Measurements from ENCODE around the gene FGFRL1.
"Not testable (repeated sequence)": the region's sequence is repeated elsewhere in the genome, so short reads cannot be mapped to it uniquely, and the experiment has no call there.

FGFRL1 gene

GRCh38 chr4:1045595-1046201 lies 34.3 kb downstream of the FGFRL1 start:
- H3K36me3 ChIP-seq (ENCODE audit: insufficient read depth, low read length) = no peaks in the 10 kb centered on the region
- peak overlapping the region; percentile 16; the same call in 1 of the 2 replicates for H3K9ac ChIP-seq (ENCODE audit: low read depth, low read length)
- no peaks in the 10 kb centered on the region for H3K9me3 ChIP-seq (ENCODE audit: control insufficient read depth, insufficient read depth, low read length)
- H3K4me1 ChIP-seq (ENCODE audit: insufficient read depth, low read length) = peaks cover 34% of the 10 kb centered on the region

GRCh38 chr4:1046581-1047011 lies 35.2 kb downstream of the FGFRL1 start:
- not testable (repeated sequence) for H3K36me3 ChIP-seq (ENCODE audit: insufficient read depth, low read length); H3K9me3 ChIP-seq (ENCODE audit: control insufficient read depth, insufficient read depth, low read length)
- H3K9ac ChIP-seq (ENCODE audit: low read depth, low read length) = peak overlapping the region; percentile 11; the same call in 1 of the 2 replicates
- peaks cover 28% of the 10 kb centered on the region for H3K4me1 ChIP-seq (ENCODE audit: insufficient read depth, low read length)

GRCh38 chr4:1047106-1047975 lies 35.9 kb downstream of the FGFRL1 start:
- Histone ChIP-seq H3K9ac (ENCODE audit: low read depth, low read length) (no peak overlapping the region; the same call in 1 of the 2 replicates), H3K36me3 (ENCODE audit: insufficient read depth, low read length) (no peaks in the 10 kb centered on the region), H3K4me1 (ENCODE audit: insufficient read depth, low read length) (peaks cover 22% of the 10 kb centered on the region), H3K9me3 (ENCODE audit: control insufficient read depth, insufficient read depth, low read length) (no peaks in the 10 kb centered on the region)

- Histone ChIP-seq H3K9ac (ENCODE audit: low read depth, low read length) (no peak overlapping the region), H3K9me3 (ENCODE audit: control insufficient read depth, insufficient read depth, low read length) (no peaks in the 10 kb centered on the region), H3K36me3 (ENCODE audit: insufficient read depth, low read length) (no peaks in the 10 kb centered on the region), H3K4me1 (ENCODE audit: insufficient read depth, low read length) (peaks cover 21% of the 10 kb centered on the region)
Measured at GRCh38 chr4:1047976-1048772, 36.7 kb downstream of the FGFRL1 start.

- H3K9ac ChIP-seq (ENCODE audit: low read depth, low read length) = no peak overlapping the region
- no peaks in the 10 kb centered on the region for H3K36me3 ChIP-seq (ENCODE audit: insufficient read depth, low read length)
- no peaks in the 10 kb centered on the region for H3K9me3 ChIP-seq (ENCODE audit: control insufficient read depth, insufficient read depth, low read length)
- H3K4me1 ChIP-seq (ENCODE audit: insufficient read depth, low read length) = peaks cover 16% of the 10 kb centered on the region
Measured at GRCh38 chr4:1048773-1049590, 37.6 kb downstream of the FGFRL1 start.

- Histone ChIP-seq H3K9me3 (ENCODE audit: control insufficient read depth, insufficient read depth, low read length) (no peaks in the 10 kb centered on the region), H3K4me1 (ENCODE audit: insufficient read depth, low read length) (peaks cover 10% of the 10 kb centered on the region), H3K36me3 (ENCODE audit: insufficient read depth, low read length) (no peaks in the 10 kb centered on the region), H3K9ac (ENCODE audit: low read depth, low read length) (no peak overlapping the region)
Measured at GRCh38 chr4:1049591-1049905, 38.1 kb downstream of the FGFRL1 start.

- Histone ChIP-seq H3K4me1 (ENCODE audit: insufficient read depth, low read length) (peaks cover under 1% of the 10 kb centered on the region; the same call in 1 of the 2 replicates), H3K9me3 (ENCODE audit: control insufficient read depth, insufficient read depth, low read length) (no peaks in the 10 kb centered on the region), H3K36me3 (ENCODE audit: insufficient read depth, low read length) (no peaks in the 10 kb centered on the region), H3K9ac (ENCODE audit: low read depth, low read length) (peak overlapping the region; percentile 25)
Measured at GRCh38 chr4:1050486-1051213, 39.2 kb downstream of the FGFRL1 start.

- Histone ChIP-seq H3K9me3 (ENCODE audit: control insufficient read depth, insufficient read depth, low read length) (no peaks in the 10 kb centered on the region), H3K4me1 (ENCODE audit: insufficient read depth, low read length) (no peaks in the 10 kb centered on the region), H3K9ac (ENCODE audit: low read depth, low read length) (no peak overlapping the region), H3K36me3 (ENCODE audit: insufficient read depth, low read length) (no peaks in the 10 kb centered on the region)
Measured at GRCh38 chr4:1051472-1051871, 40.0 kb downstream of the FGFRL1 start.

- Histone ChIP-seq H3K4me1 (ENCODE audit: insufficient read depth, low read length) (no peaks in the 10 kb centered on the region), H3K9me3 (ENCODE audit: control insufficient read depth, insufficient read depth, low read length) (no peaks in the 10 kb centered on the region), H3K9ac (ENCODE audit: low read depth, low read length) (no peak overlapping the region), H3K36me3 (ENCODE audit: insufficient read depth, low read length) (no peaks in the 10 kb centered on the region)
Measured at GRCh38 chr4:1052231-1052671, 40.8 kb downstream of the FGFRL1 start.

- H3K36me3 ChIP-seq (ENCODE audit: insufficient read depth, low read length) = no peaks in the 10 kb centered on the region
- H3K4me1 ChIP-seq (ENCODE audit: insufficient read depth, low read length) = no peaks in the 10 kb centered on the region
- no peaks in the 10 kb centered on the region for H3K9me3 ChIP-seq (ENCODE audit: control insufficient read depth, insufficient read depth, low read length)
- no peak overlapping the region for H3K9ac ChIP-seq (ENCODE audit: low read depth, low read length)
Measured at GRCh38 chr4:1053080-1053661, 41.7 kb downstream of the FGFRL1 start.

- not testable (repeated sequence) for H3K9me3 ChIP-seq (ENCODE audit: control insufficient read depth, insufficient read depth, low read length); H3K36me3 ChIP-seq (ENCODE audit: insufficient read depth, low read length); H3K9ac ChIP-seq (ENCODE audit: low read depth, low read length); H3K4me1 ChIP-seq (ENCODE audit: insufficient read depth, low read length)
Measured at GRCh38 chr4:1053891-1054290, 42.5 kb downstream of the FGFRL1 start.

GRCh38 chr4:1054696-1055242 lies 43.3 kb downstream of the FGFRL1 start:
- H3K36me3 ChIP-seq (ENCODE audit: insufficient read depth, low read length); H3K9me3 ChIP-seq (ENCODE audit: control insufficient read depth, insufficient read depth, low read length); H3K9ac ChIP-seq (ENCODE audit: low read depth, low read length); H3K4me1 ChIP-seq (ENCODE audit: insufficient read depth, low read length): not testable (repeated sequence)

GRCh38 chr4:1055243-1055701 lies 43.8 kb downstream of the FGFRL1 start:
- H3K4me1 ChIP-seq (ENCODE audit: insufficient read depth, low read length); H3K9me3 ChIP-seq (ENCODE audit: control insufficient read depth, insufficient read depth, low read length); H3K36me3 ChIP-seq (ENCODE audit: insufficient read depth, low read length); H3K9ac ChIP-seq (ENCODE audit: low read depth, low read length): not testable (repeated sequence)
